Measurements from ENCODE around the gene RMI1. TPM values are rescaled to one million over a fixed set of nuclear protein-coding genes. Genes with fewer than 3 reads are reported as not detected.
A peak's percentile ranks its signal among the peaks of the same experiment; 100 is the strongest.

Gene RMI1
- total and polyA plus RNA-seq, 10 of the 15 experiments (the other 5 are each of a cell fraction or from before 2014, with no cell fraction given), result 3.6 to 34.1 (median 16.1) TPM

GRCh38 chr9:83980395-83981125, at the start of gene RMI1 (continued):
- peak; percentile 51 to 74; a peak in 3 of 4 replicates for TF ChIP-seq BHLHE40 (IDR thresholded peaks at IDR 0.05; ENCODE audit: borderline replicate concordance in 1 of 2, low read depth in 2 of 2, low read length in 1 of 2)
- no peak for TF ChIP-seq CEBPZ (IDR thresholded peaks at IDR 0.05; ENCODE audit: low read depth, low read length)
- TF ChIP-seq MEF2A (IDR thresholded peaks at IDR 0.05; ENCODE audit: insufficient read depth, low read depth, low read length), result peak; percentile 70
- no peak for TF ChIP-seq RBBP5 (conservative IDR thresholded peaks at IDR 0.05)
- TF ChIP-seq ATF7 (IDR thresholded peaks at IDR 0.05; ENCODE audit: low read depth), result peak; percentile 62
- no peak for TF ChIP-seq ZZZ3 (IDR thresholded peaks at IDR 0.05; ENCODE audit: control insufficient read depth, insufficient read length, low read depth)
- TF ChIP-seq TAF1 (IDR thresholded peaks at IDR 0.05; ENCODE audit: borderline replicate concordance, low read depth, low read length), result peak; percentile 97
- no peak for TF ChIP-seq CEBPB (IDR thresholded peaks at IDR 0.05; ENCODE audit: borderline replicate concordance in 1 of 2, low read depth in 2 of 2, low read length in 2 of 2)
- TF ChIP-seq SKIL (IDR thresholded peaks at IDR 0.05; ENCODE audit: low read depth, poor library complexity, severe bottlenecking), result peak; percentile 78
- TF ChIP-seq ELK1 (IDR thresholded peaks at IDR 0.05; ENCODE audit: low read depth, low read length), result no peak; the same call in 1 of the 2 replicates
- TF ChIP-seq TCF3 (IDR thresholded peaks at IDR 0.05; ENCODE audit: borderline replicate concordance, insufficient read depth, low read depth, low read length), result no peak
- peak; percentile 15 for TF ChIP-seq MEF2B (IDR thresholded peaks at IDR 0.05; ENCODE audit: partially characterized antibody, poor library complexity, severe bottlenecking)
- no peak for TF ChIP-seq NR2C1 (IDR thresholded peaks at IDR 0.05)
- TF ChIP-seq MXI1 (IDR thresholded peaks at IDR 0.05; ENCODE audit: low read depth, low read length), result peak; percentile 52
- TF ChIP-seq E2F8 (IDR thresholded peaks at IDR 0.05; ENCODE audit: low read depth, partially characterized antibody), result no peak
- peak; percentile 48; the same call in 1 of the 2 replicates for TF ChIP-seq ZBED1 (IDR thresholded peaks at IDR 0.05; ENCODE audit: borderline replicate concordance)
- peak; percentile 83 for TF ChIP-seq EED (IDR thresholded peaks at IDR 0.05; ENCODE audit: low read depth)
- TF ChIP-seq KDM1A (IDR thresholded peaks at IDR 0.05; ENCODE audit: borderline replicate concordance), result no peak
- TF ChIP-seq SMC3 (IDR thresholded peaks at IDR 0.05; ENCODE audit: borderline replicate concordance, low read length), result peak; percentile 2; the same call in 1 of the 2 replicates
- TF ChIP-seq RAD21 (IDR thresholded peaks at IDR 0.05; ENCODE audit: insufficient read depth, low read depth, low read length), result no peak
